Measurements from ENCODE around the gene REPS1.
"Not testable (repeated sequence)": the region's sequence is repeated elsewhere in the genome, so short reads cannot be mapped to it uniquely, and the experiment has no call there.

The REPS1 gene

GRCh38 chr6:138970856-138971425, 17.1 kb downstream of the REPS1 start:
- DNase-seq: no peak

- no peak for DNase-seq
Measured at GRCh38 chr6:138970159-138970558, 17.9 kb downstream of the REPS1 start.

- no peak for DNase-seq
Measured at GRCh38 chr6:138966870-138967269, 21.2 kb downstream of the REPS1 start.

GRCh38 chr6:138965971-138966370, 22.1 kb downstream of the REPS1 start:
- no peak for DNase-seq

GRCh38 chr6:138965291-138965874, 22.7 kb downstream of the REPS1 start:
- no peak for DNase-seq

GRCh38 chr6:138964012-138964411, 24.0 kb downstream of the REPS1 start:
- DNase-seq: no peak

GRCh38 chr6:138963531-138963930, 24.5 kb downstream of the REPS1 start:
- no peak for DNase-seq

GRCh38 chr6:138963119-138963518, 24.9 kb downstream of the REPS1 start:
- DNase-seq: no peak

GRCh38 chr6:138959521-138959920, 28.5 kb downstream of the REPS1 start:
- DNase-seq: no peak

GRCh38 chr6:138958595-138958994, 29.5 kb downstream of the REPS1 start:
- DNase-seq: no peak

GRCh38 chr6:138957903-138958302, 30.1 kb downstream of the REPS1 start:
- DNase-seq: no peak

GRCh38 chr6:138957484-138957883, 30.6 kb downstream of the REPS1 start:
- DNase-seq: no peak

GRCh38 chr6:138956244-138956924, 31.7 kb downstream of the REPS1 start:
- DNase-seq: no peak

GRCh38 chr6:138955262-138955661, 32.8 kb downstream of the REPS1 start:
- no peak for DNase-seq

- DNase-seq: no peak
Measured at GRCh38 chr6:138953451-138953850, 34.6 kb downstream of the REPS1 start.

- DNase-seq: no peak
Measured at GRCh38 chr6:138948546-138949179, 39.4 kb downstream of the REPS1 start.

- DNase-seq: no peak
Measured at GRCh38 chr6:138948004-138948403, 40.0 kb downstream of the REPS1 start.

- no peak for DNase-seq
Measured at GRCh38 chr6:138945354-138945753, 42.7 kb downstream of the REPS1 start.

GRCh38 chr6:138944412-138944811, 43.6 kb downstream of the REPS1 start:
- no peak for DNase-seq

GRCh38 chr6:138943089-138943625, 44.9 kb downstream of the REPS1 start:
- DNase-seq: no peak

GRCh38 chr6:138936873-138937272, 51.2 kb downstream of the REPS1 start:
- DNase-seq: not testable (repeated sequence)

GRCh38 chr6:138931660-138932059, 56.4 kb downstream of the REPS1 start:
- no peak for DNase-seq

- DNase-seq: no peak
Measured at GRCh38 chr6:138926579-138926978, 61.5 kb downstream of the REPS1 start.

- no peak for DNase-seq
Measured at GRCh38 chr6:138925806-138926205, 62.2 kb downstream of the REPS1 start.
